Measurements from ENCODE around the gene PSORS1C2.

DNA sequence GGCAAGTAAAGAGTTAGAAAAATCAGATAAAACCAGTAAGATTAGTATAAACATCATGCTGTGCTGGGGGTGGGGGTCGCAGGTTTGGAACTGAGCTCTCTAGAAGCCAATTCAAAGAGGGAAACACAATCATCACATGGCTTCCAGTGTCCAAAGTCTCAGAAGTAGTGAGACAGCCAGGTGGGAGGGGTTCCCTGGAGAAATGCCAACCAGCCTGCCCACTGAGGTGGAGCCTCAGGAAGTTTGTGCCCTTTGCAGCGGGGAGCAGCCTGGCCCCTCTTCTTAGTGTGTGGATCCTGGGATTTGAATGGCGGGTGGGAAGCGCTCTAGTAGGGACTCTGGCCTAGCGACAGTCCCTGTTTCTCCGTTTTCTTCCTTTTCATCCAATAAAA lies 47.9 kb downstream of the PSORS1C2 start:
- TF ChIP-seq, protein P1, sequence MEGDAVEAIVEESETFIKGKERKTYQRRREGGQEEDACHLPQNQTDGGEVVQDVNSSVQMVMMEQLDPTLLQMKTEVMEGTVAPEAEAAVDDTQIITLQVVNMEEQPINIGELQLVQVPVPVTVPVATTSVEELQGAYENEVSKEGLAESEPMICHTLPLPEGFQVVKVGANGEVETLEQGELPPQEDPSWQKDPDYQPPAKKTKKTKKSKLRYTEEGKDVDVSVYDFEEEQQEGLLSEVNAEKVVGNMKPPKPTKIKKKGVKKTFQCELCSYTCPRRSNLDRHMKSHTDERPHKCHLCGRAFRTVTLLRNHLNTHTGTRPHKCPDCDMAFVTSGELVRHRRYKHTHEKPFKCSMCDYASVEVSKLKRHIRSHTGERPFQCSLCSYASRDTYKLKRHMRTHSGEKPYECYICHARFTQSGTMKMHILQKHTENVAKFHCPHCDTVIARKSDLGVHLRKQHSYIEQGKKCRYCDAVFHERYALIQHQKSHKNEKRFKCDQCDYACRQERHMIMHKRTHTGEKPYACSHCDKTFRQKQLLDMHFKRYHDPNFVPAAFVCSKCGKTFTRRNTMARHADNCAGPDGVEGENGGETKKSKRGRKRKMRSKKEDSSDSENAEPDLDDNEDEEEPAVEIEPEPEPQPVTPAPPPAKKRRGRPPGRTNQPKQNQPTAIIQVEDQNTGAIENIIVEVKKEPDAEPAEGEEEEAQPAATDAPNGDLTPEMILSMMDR (IDR thresholded peaks at IDR 0.05; ENCODE audit: low read depth, low read length): no peak
- TF ChIP-seq EZH2phosphoT487 (IDR thresholded peaks at IDR 0.05; ENCODE audit: low read depth): no peak
